Endothelial cell of umbilical vein (primary cell): ENCODE results near the gene BTBD8. TPM values are rescaled to one million over a fixed set of nuclear protein-coding genes. Genes with fewer than 3 reads are reported as not detected.

ENCODE experiments used
- BruUV-seq: library from RNA; stranded (reverse); fragments of 400-500 nt; replicated peaks from 2 replicates; lab custom pipeline; 2021; lab: Mats Ljungman, UMichigan
- CTCF ChIA-PET: fragments of 300-600, 350-600 bp; sonication (Branson Sonifier 250); formaldehyde crosslinking; loops from one replicate; lab custom pipeline; 2021; ENCODE audit warnings: antibody characterized with exemption, inconsistent platforms; lab: Charles Lee
- POLR2A ChIA-PET: fragments of 300-600, 350-600 bp; sonication (Branson Sonifier 250); formaldehyde crosslinking; loops from one replicate; lab custom pipeline; 2021; ENCODE audit warnings: antibody characterized with exemption, inconsistent platforms; lab: Charles Lee
- DNase-seq: peaks from one replicate; pipeline ENCODE4 v3.0.0-alpha.2; 2011; ENCODE audit warnings: low read depth, low spot score
- FAIRE-seq: peaks from 2 replicates; lab custom pipeline; 2011; peaks lifted over from hg19 to GRCh38; lab: Jason Lieb, UNC
- H2AFZ ChIP-seq: 2 replicates; pipeline ENCODE4 v1.6.0; 2012; ENCODE audit warnings: low read depth, low read length, control low read depth, inconsistent platforms
- H3K27ac ChIP-seq: 2 replicates; pipeline ENCODE4 v1.5.1; 2011; ENCODE audit warnings: low read depth, mild to moderate bottlenecking, control low read depth, low read length, moderate library complexity; ENCODE audit not compliant: insufficient read depth
- H3K27me3 ChIP-seq, 2 experiments: 2 replicates each; pipeline versions ENCODE4 v1.6.0 to v1.6.1; 2011; ENCODE audit warnings: low read length in 2 of 2, mixed read lengths in 1 of 2; ENCODE audit not compliant: control insufficient read depth in 2 of 2, insufficient read depth in 2 of 2
- H3K36me3 ChIP-seq, 2 experiments: 2 replicates in 1 of 2; 3 replicates in 1 of 2; pipeline ENCODE4 v1.5.1; 2011; ENCODE audit warnings: low read length in 2 of 2, mild to moderate bottlenecking in 1 of 2, moderate library complexity in 1 of 2; ENCODE audit not compliant: control insufficient read depth in 2 of 2, insufficient read depth in 2 of 2; ENCODE audit errors: extremely low read depth in 1 of 2
- H3K4me1 ChIP-seq: 3 replicates; pipeline ENCODE4 v1.5.1; 2011; ENCODE audit warnings: mild to moderate bottlenecking, low read length; ENCODE audit not compliant: control insufficient read depth, insufficient read depth; ENCODE audit errors: extremely low read depth
- H3K4me2 ChIP-seq: 2 replicates; pipeline ENCODE4 v1.6.1; 2011; ENCODE audit warnings: low read length, control low read depth, mixed read lengths; ENCODE audit not compliant: insufficient read depth
- H3K4me3 ChIP-seq, 3 experiments: fragments of 200-600 bp in 1 of 3; sonication (generic), shearing (Covaris generic) in 1 of 3; replicated peaks in 1 of 3; 2 replicates each; pipeline ENCODE4 v1.5.1; 2011 to 2016; ENCODE audit warnings: control low read depth in 3 of 3, low read length in 3 of 3, mild to moderate bottlenecking in 2 of 3, inconsistent platforms in 1 of 3, low read depth in 1 of 3, moderate library complexity in 1 of 3; ENCODE audit not compliant: insufficient read depth in 1 of 3
- H3K79me2 ChIP-seq: 2 replicates; pipeline ENCODE4 v1.6.0; 2012; ENCODE audit warnings: low read length, inconsistent platforms; ENCODE audit not compliant: control insufficient read depth, insufficient read depth
- H3K9ac ChIP-seq: replicated peaks from 2 replicates; pipeline ENCODE3; 2011; ENCODE audit warnings: low read length, control low read depth; ENCODE audit not compliant: insufficient read depth; ENCODE audit errors: extremely low read depth
- H3K9me1 ChIP-seq: replicated peaks from 3 replicates; pipeline ENCODE4 v1.6.0; 2011; ENCODE audit warnings: mild to moderate bottlenecking, low read length; ENCODE audit not compliant: control insufficient read depth, insufficient read depth; ENCODE audit errors: extremely low read depth
- H3K9me3 ChIP-seq: replicated peaks from 2 replicates; pipeline ENCODE4 v1.5.1; 2012; ENCODE audit warnings: low read length, inconsistent platforms; ENCODE audit not compliant: control insufficient read depth, insufficient read depth
- H4K20me1 ChIP-seq: replicated peaks from 2 replicates; pipeline ENCODE3; 2011; ENCODE audit warnings: mild to moderate bottlenecking, low read length; ENCODE audit not compliant: control insufficient read depth, insufficient read depth; ENCODE audit errors: extremely low read depth
- EZH2 ChIP-seq: IDR thresholded peaks from 2 replicates; pipeline ENCODE4 v1.6.1; 2012; ENCODE audit warnings: borderline replicate concordance, low read depth, mild to moderate bottlenecking, moderate library complexity, low read length, inconsistent platforms; ENCODE audit not compliant: severe bottlenecking
- FOS ChIP-seq: IDR thresholded peaks from 2 replicates; pipeline ENCODE4 v1.6.1; 2011; ENCODE audit warnings: mild to moderate bottlenecking, low read length, moderate library complexity, borderline replicate concordance; ENCODE audit not compliant: insufficient read depth
- GATA2 ChIP-seq: IDR thresholded peaks from 2 replicates; pipeline ENCODE4 v1.7.0; 2011; ENCODE audit warnings: low read depth, mild to moderate bottlenecking, moderate library complexity, mixed read lengths, low read length; ENCODE audit not compliant: insufficient read length, insufficient read depth
- JUN ChIP-seq: IDR thresholded peaks from 2 replicates; pipeline ENCODE4 v1.6.1; 2011; ENCODE audit warnings: borderline replicate concordance, low read depth; ENCODE audit not compliant: insufficient read length, insufficient read depth
- MAX ChIP-seq: IDR thresholded peaks from 2 replicates; pipeline ENCODE4 v1.6.1; 2011; ENCODE audit not compliant: insufficient read depth, insufficient read length
- MYC ChIP-seq: IDR thresholded peaks from one replicate; pipeline ENCODE4 v1.6.1; 2011; ENCODE audit warnings: mild to moderate bottlenecking, low read depth, low read length
- POLR2A ChIP-seq: IDR thresholded peaks from 2 replicates; pipeline ENCODE4 v1.6.1; 2012; ENCODE audit warnings: low read depth, mild to moderate bottlenecking, control low read depth, low read length
- POLR2AphosphoS5 ChIP-seq: IDR thresholded peaks from 2 replicates; pipeline ENCODE4 v1.6.1; 2012; ENCODE audit warnings: low read depth, mild to moderate bottlenecking, control low read depth, low read length, moderate library complexity; ENCODE audit not compliant: insufficient read depth
- dilution Hi-C: fragments of 300-500 bp; cut with MboI; formaldehyde crosslinking; loops from one replicate; pipeline ENCODE4 v1.15.0; 2019; ENCODE audit warnings: low sequenced_read_pairs; ENCODE audit not compliant: extremely low pct_ligation_motif_present
- intact Hi-C: fragments of 100-400 bp; cut with micrococcal nuclease; formaldehyde crosslinking; loops from one replicate; pipeline ENCODE4 v1.10.0; 2022
- polyA plus RNA-seq, 4 experiments: library from polyadenylated mRNA; depleted of rRNA in 3 of 4; stranded (reverse) in 3 of 4; unstranded in 1 of 4; fragments of >200 nt; gene quantifications; 2 replicates each; pipeline versions ENCODE4 v1.2.1 to v1.2.3, GENCODE V29; 2011 to 2012; ENCODE audit warnings: missing spikeins in 1 of 4
- total RNA-seq: library from RNA; stranded (reverse); gene quantifications from 2 replicates; pipeline ENCODE4 v1.2.3, GENCODE V29; 2021
- TF ChIP-seq, protein P1 (sequence below), 2 donors: IDR thresholded peaks; 1 replicate in 1 of 2; 2 replicates in 1 of 2; pipeline ENCODE4 v1.5.1; 2011; ENCODE audit warnings: low read length in 2 of 2, mild to moderate bottlenecking in 2 of 2, moderate library complexity in 2 of 2, control low read depth in 1 of 2, inconsistent platforms in 1 of 2, low read depth in 1 of 2; ENCODE audit not compliant: insufficient read depth in 1 of 2; ENCODE audit errors: extremely low read depth in 1 of 2

BTBD8 gene
- total and polyA plus RNA-seq, 2 donors (not counting 3 experiments of a cell fraction or from before 2014, with no cell fraction given) = 0.36 to 1.7 TPM

- Histone ChIP-seq H2AFZ (no peak within 1 kb of the TSS), H3K4me2 (no peak within 1 kb of the TSS), H3K9ac (no peak within 1 kb of the TSS), H3K79me2 (no peaks in the 10 kb centered on the region), H3K9me1 (no peaks in the 10 kb centered on the region), H3K36me3 (no peaks in the 10 kb centered on the region), H3K4me3 (no peak within 1 kb of the TSS), H3K27me3 (no peaks in the 10 kb centered on the region), H4K20me1 (no peaks in the 10 kb centered on the region), H3K4me1 (no peaks in the 10 kb centered on the region), H3K9me3 (no peaks in the 10 kb centered on the region), H3K27ac (no peak within 1 kb of the TSS)
- no TSS peak for BruUV-seq
- intact Hi-C loops (no loop called here), dilution Hi-C loops (no loop called here)
- DNase-seq (no peak), FAIRE-seq (no peak)
- TF ChIP-seq POLR2A (no peak), FOS (no peak), EZH2 (no peak), MAX (no peak), GATA2 (no peak), POLR2AphosphoS5 (no peak), MYC (no peak), JUN (no peak)
- TF ChIP-seq, protein P1, sequence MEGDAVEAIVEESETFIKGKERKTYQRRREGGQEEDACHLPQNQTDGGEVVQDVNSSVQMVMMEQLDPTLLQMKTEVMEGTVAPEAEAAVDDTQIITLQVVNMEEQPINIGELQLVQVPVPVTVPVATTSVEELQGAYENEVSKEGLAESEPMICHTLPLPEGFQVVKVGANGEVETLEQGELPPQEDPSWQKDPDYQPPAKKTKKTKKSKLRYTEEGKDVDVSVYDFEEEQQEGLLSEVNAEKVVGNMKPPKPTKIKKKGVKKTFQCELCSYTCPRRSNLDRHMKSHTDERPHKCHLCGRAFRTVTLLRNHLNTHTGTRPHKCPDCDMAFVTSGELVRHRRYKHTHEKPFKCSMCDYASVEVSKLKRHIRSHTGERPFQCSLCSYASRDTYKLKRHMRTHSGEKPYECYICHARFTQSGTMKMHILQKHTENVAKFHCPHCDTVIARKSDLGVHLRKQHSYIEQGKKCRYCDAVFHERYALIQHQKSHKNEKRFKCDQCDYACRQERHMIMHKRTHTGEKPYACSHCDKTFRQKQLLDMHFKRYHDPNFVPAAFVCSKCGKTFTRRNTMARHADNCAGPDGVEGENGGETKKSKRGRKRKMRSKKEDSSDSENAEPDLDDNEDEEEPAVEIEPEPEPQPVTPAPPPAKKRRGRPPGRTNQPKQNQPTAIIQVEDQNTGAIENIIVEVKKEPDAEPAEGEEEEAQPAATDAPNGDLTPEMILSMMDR (IDR thresholded peaks at IDR 0.05; ENCODE audit: extremely low read depth in 1 of 2, insufficient read depth in 1 of 2, low read depth in 1 of 2, low read length in 2 of 2) = no peak
- ChIA-PET POLR2A (no interaction called here), CTCF (no interaction called here)
Measured at GRCh38 chr1:92075311-92075710, 4.8 kb upstream of the BTBD8 start, which contains the start of gene SETSIP. Gene SETSIP (minus strand): TSS chr1:92075411. CDS start chr1:92075411, 0 bp downstream.
